ENCODE data around the gene E2F4.

DNA sequence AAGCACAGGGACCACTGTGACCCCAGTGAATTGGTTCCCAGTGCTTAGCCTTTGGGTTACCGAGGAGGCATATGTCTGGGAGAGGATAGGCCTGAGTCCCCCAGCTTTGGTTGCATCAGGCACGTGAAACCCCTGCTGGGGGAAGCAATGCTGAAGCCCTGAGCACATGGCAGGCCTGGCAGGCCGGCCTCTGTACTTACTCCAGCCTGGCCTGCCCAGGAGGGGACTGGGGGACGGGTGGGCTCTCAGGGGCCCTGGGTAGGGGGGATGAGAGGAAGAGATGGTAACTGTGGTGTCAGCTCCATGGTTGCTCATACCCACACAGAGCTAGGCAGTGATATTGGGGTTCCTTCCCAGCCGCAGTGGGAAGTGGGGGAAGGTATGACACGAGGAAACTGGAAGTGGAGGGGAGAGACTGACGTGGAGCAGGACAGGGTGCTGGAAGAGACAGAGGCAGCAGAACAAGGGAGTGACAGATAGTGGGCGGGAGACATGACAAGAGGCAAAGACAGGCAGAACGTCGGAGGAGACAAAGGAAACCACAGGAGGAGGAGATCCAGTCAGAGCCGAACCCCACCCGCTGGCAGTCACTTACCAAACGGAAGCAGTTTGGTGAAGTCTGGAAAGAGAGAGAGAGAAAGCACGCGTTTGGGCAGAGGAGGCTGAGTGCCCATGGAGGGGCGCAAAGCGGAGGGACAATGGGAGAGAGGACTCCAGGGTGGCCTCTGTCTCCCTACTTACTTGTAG is 44.0 kb downstream of the E2F4 start:
- TF ChIP-seq EZH2 (IDR thresholded peaks at IDR 0.05; ENCODE audit: low read length): no peak
- TF ChIP-seq CTCF (optimal IDR thresholded peaks at IDR 0.05 in 1 of 3, IDR thresholded peaks at IDR 0.05 in 1 of 3, conservative IDR thresholded peaks at IDR 0.05 in 1 of 3; ENCODE audit: extremely low read depth in 1 of 3, insufficient read depth in 2 of 3, low read length in 3 of 3): no peak
